Liver (tissue), 9 donors: ENCODE data around the gene MEI4. TPM values are rescaled to one million over a fixed set of nuclear protein-coding genes. Genes with fewer than 3 reads are reported as not detected.

Experiments
- DNase-seq: peaks from one replicate; pipeline ENCODE4 v3.0.0-alpha.2; 2017; ENCODE audit warnings: low spot score
- H3K27ac ChIP-seq, 2 donors: one replicate each; pipeline ENCODE4 v1.7.0; 2013; ENCODE audit warnings: inconsistent platforms in 2 of 2, low read length in 2 of 2, control low read depth in 1 of 2, low read depth in 1 of 2, mild to moderate bottlenecking in 1 of 2
- H3K27me3 ChIP-seq, 4 donors: one replicate each; pipeline versions ENCODE4 v1.6.1 to v1.7.0; 2013; ENCODE audit warnings: low read length in 3 of 4, inconsistent platforms in 1 of 4, mild to moderate bottlenecking in 1 of 4, moderate library complexity in 1 of 4; ENCODE audit not compliant: control insufficient read depth in 4 of 4, insufficient read depth in 4 of 4
- H3K36me3 ChIP-seq, 4 donors: one replicate each; pipeline versions ENCODE4 v1.6.1 to v1.7.0; 2013; ENCODE audit warnings: low read length in 3 of 4, mild to moderate bottlenecking in 3 of 4, low read depth in 1 of 4, moderate library complexity in 1 of 4; ENCODE audit not compliant: control insufficient read depth in 4 of 4, insufficient read depth in 3 of 4
- H3K4me1 ChIP-seq, 4 donors: one replicate each; pipeline versions ENCODE4 v1.6.1 to v1.7.0; 2013; ENCODE audit warnings: low read length in 3 of 4, mild to moderate bottlenecking in 3 of 4, moderate library complexity in 1 of 4; ENCODE audit not compliant: control insufficient read depth in 4 of 4, insufficient read depth in 4 of 4
- H3K4me3 ChIP-seq, 3 donors: one replicate each; pipeline versions ENCODE4 v1.6.1 to v1.7.0; 2013; ENCODE audit warnings: low read length in 3 of 3, control low read depth in 1 of 3, low read depth in 1 of 3, mild to moderate bottlenecking in 1 of 3
- H3K9ac ChIP-seq, 2 donors: one replicate each; pipeline ENCODE4 v1.7.0; 2013; ENCODE audit warnings: low read length in 2 of 2, mild to moderate bottlenecking in 2 of 2, moderate library complexity in 2 of 2, control low read depth in 1 of 2, low read depth in 1 of 2
- H3K9me3 ChIP-seq, 4 donors: one replicate each; pipeline versions ENCODE4 v1.6.1 to v1.7.0; 2013; ENCODE audit warnings: low read length in 3 of 4; ENCODE audit not compliant: control insufficient read depth in 4 of 4
- EGR1 ChIP-seq, 2 donors: IDR thresholded peaks; 2 replicates each; pipeline ENCODE4 v1.6.1; 2016 to 2018; ENCODE audit warnings: antibody characterized with exemption in 2 of 2, low read depth in 2 of 2
- FOXA1 ChIP-seq: IDR thresholded peaks from 2 replicates; pipeline ENCODE4 v1.6.1; 2016; ENCODE audit warnings: antibody characterized with exemption
- FOXA2 ChIP-seq: IDR thresholded peaks from 2 replicates; pipeline ENCODE4 v1.6.1; 2016; ENCODE audit warnings: antibody characterized with exemption
- GABPA ChIP-seq, 2 donors: IDR thresholded peaks in 1 of 2; conservative IDR thresholded peaks in 1 of 2; 2 replicates each; pipeline ENCODE4 v1.6.1; 2016; ENCODE audit warnings: antibody characterized with exemption in 2 of 2, mild to moderate bottlenecking in 1 of 2, moderate library complexity in 1 of 2
- HNF4A ChIP-seq, 2 donors: conservative IDR thresholded peaks; 2 replicates each; pipeline ENCODE4 v1.6.1; 2016; ENCODE audit warnings: antibody characterized with exemption in 2 of 2, mild to moderate bottlenecking in 2 of 2
- HNF4G ChIP-seq: IDR thresholded peaks from 2 replicates; pipeline ENCODE4 v1.6.1; 2016; ENCODE audit warnings: antibody characterized with exemption
- JUND ChIP-seq, 2 donors: IDR thresholded peaks; 2 replicates each; pipeline ENCODE4 v1.6.1; 2016; ENCODE audit warnings: antibody characterized with exemption in 2 of 2
- NR2F2 ChIP-seq: IDR thresholded peaks from 2 replicates; pipeline ENCODE4 v1.6.1; 2016; ENCODE audit warnings: antibody characterized with exemption
- RAD21 ChIP-seq, 2 donors: IDR thresholded peaks; 2 replicates each; pipeline ENCODE4 v1.6.1; 2016; ENCODE audit warnings: antibody characterized with exemption in 2 of 2, mild to moderate bottlenecking in 2 of 2
- RXRA ChIP-seq, 2 donors: IDR thresholded peaks; 2 replicates each; pipeline ENCODE4 v1.6.1; 2017 to 2018; ENCODE audit warnings: antibody characterized with exemption in 2 of 2, mild to moderate bottlenecking in 1 of 2
- SP1 ChIP-seq: IDR thresholded peaks from 2 replicates; pipeline ENCODE4 v1.6.1; 2018; ENCODE audit warnings: antibody characterized with exemption, mild to moderate bottlenecking
- TAF1 ChIP-seq: conservative IDR thresholded peaks from 2 replicates; pipeline ENCODE4 v1.6.1; 2016; ENCODE audit warnings: antibody characterized with exemption, mild to moderate bottlenecking
- YY1 ChIP-seq: IDR thresholded peaks from 2 replicates; pipeline ENCODE4 v1.6.1; 2016; ENCODE audit warnings: antibody characterized with exemption, mild to moderate bottlenecking
- WGBS: extraction: QIAGEN DNeasy Blood & Tissue Kit; methylation state at CpG from one replicate; pipeline ENCODE4 v1.1.7; 2013; 5-methylcytosine and 5-hydroxymethylcytosine counted together
- polyA plus RNA-seq, 2 donors: library from polyadenylated mRNA; stranded (reverse) in 1 of 2; unstranded in 1 of 2; fragments of 200-250 nt in 1 of 2; fragments of >200 nt in 1 of 2; fragmentation: Nextera tagmentation in 1 of 2; extraction: Ambion mirVana in 1 of 2; gene quantifications; one replicate each; pipeline versions ENCODE4 v1.2.1 to v1.2.3, GENCODE V29; 2013 to 2015
- total RNA-seq, 2 donors: library from RNA; depleted of rRNA; stranded (reverse); fragments of >200 nt; gene quantifications; one replicate each; pipeline ENCODE4 v1.2.3, GENCODE V29; 2014
- TF ChIP-seq, protein P1 (sequence below): IDR thresholded peaks from 2 replicates; pipeline ENCODE4 v1.6.1; 2016; ENCODE audit warnings: antibody characterized with exemption
- TF ChIP-seq, protein P2 (sequence below): IDR thresholded peaks from 2 replicates; pipeline ENCODE4 v1.6.1; 2016; ENCODE audit warnings: antibody characterized with exemption, mild to moderate bottlenecking
- TF ChIP-seq, protein P3 (sequence below): fragments of 150-350 bp; IDR thresholded peaks from 2 replicates; pipeline ENCODE4 v1.5.1; 2017; ENCODE audit warnings: improper control_type of control experiment, low read depth, low read length; ENCODE audit not compliant: missing input control
- TF ChIP-seq, protein P4 (sequence below): IDR thresholded peaks from 2 replicates; pipeline ENCODE4 v1.6.1; 2016; ENCODE audit warnings: antibody characterized with exemption
- TF ChIP-seq, protein P5 (sequence below): IDR thresholded peaks from 2 replicates; pipeline ENCODE4 v1.6.1; 2016; ENCODE audit warnings: antibody characterized with exemption
- donor health status: healthy.
- donor health status: healthy.
- donor health status: healthy.
- donor health status: healthy.
- donor health status: healthy.

Gene MEI4
- total and polyA plus RNA-seq, 4 donors, result 0.36 to 0.84 (median 0.42) TPM

DNA sequence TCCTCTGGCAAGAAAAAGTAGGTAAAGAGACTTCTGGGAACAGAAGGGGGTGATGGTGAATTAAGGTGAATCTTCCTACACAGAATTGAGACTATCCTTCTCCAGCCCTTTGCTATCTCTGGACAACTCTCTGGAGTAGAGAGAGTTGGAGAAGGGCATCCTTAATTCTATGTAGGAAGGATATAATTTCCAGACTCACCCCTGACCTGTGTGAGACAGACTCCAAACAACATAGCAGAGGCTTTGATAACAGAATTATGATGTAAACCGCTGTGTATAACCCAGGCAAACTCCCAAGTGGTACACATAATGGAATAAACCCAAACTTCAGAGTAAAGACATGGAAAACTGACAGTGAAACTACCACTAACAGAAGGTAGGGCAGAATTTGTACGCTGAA, 186.5 kb downstream of the MEI4 start:
- H3K36me3 ChIP-seq, result no peaks in the 10 kb centered on the region
- H3K4me1 ChIP-seq, result peaks cover 6 to 36% (median 27%) of the 10 kb centered on the region in 4 donors
- H3K9me3 ChIP-seq, result no peaks in the 10 kb centered on the region
- no peak for DNase-seq
- H3K27me3 ChIP-seq, result no peaks in the 10 kb centered on the region
- no peak overlapping the region for H3K4me3 ChIP-seq
- TF ChIP-seq RAD21 (IDR thresholded peaks at IDR 0.05) (peak; percentile 18 to 51), EGR1 (IDR thresholded peaks at IDR 0.05; ENCODE audit: low read depth in 2 of 2) (no peak), RXRA (IDR thresholded peaks at IDR 0.05) (peak; percentile 30 to 68), HNF4A (conservative IDR thresholded peaks at IDR 0.05) (peak; percentile 57 to 59), FOXA1 (no peak), JUND (IDR thresholded peaks at IDR 0.05) (peak in 1 of 2 donors; percentile 41), YY1 (no peak), SP1 (peak; percentile 54), HNF4G (no peak)
- TF ChIP-seq, protein P1, sequence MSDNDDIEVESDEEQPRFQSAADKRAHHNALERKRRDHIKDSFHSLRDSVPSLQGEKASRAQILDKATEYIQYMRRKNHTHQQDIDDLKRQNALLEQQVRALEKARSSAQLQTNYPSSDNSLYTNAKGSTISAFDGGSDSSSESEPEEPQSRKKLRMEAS, result peak; percentile 36
- TF ChIP-seq, protein P2, sequence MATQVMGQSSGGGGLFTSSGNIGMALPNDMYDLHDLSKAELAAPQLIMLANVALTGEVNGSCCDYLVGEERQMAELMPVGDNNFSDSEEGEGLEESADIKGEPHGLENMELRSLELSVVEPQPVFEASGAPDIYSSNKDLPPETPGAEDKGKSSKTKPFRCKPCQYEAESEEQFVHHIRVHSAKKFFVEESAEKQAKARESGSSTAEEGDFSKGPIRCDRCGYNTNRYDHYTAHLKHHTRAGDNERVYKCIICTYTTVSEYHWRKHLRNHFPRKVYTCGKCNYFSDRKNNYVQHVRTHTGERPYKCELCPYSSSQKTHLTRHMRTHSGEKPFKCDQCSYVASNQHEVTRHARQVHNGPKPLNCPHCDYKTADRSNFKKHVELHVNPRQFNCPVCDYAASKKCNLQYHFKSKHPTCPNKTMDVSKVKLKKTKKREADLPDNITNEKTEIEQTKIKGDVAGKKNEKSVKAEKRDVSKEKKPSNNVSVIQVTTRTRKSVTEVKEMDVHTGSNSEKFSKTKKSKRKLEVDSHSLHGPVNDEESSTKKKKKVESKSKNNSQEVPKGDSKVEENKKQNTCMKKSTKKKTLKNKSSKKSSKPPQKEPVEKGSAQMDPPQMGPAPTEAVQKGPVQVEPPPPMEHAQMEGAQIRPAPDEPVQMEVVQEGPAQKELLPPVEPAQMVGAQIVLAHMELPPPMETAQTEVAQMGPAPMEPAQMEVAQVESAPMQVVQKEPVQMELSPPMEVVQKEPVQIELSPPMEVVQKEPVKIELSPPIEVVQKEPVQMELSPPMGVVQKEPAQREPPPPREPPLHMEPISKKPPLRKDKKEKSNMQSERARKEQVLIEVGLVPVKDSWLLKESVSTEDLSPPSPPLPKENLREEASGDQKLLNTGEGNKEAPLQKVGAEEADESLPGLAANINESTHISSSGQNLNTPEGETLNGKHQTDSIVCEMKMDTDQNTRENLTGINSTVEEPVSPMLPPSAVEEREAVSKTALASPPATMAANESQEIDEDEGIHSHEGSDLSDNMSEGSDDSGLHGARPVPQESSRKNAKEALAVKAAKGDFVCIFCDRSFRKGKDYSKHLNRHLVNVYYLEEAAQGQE, result peak; percentile 26
- TF ChIP-seq, protein P3, sequence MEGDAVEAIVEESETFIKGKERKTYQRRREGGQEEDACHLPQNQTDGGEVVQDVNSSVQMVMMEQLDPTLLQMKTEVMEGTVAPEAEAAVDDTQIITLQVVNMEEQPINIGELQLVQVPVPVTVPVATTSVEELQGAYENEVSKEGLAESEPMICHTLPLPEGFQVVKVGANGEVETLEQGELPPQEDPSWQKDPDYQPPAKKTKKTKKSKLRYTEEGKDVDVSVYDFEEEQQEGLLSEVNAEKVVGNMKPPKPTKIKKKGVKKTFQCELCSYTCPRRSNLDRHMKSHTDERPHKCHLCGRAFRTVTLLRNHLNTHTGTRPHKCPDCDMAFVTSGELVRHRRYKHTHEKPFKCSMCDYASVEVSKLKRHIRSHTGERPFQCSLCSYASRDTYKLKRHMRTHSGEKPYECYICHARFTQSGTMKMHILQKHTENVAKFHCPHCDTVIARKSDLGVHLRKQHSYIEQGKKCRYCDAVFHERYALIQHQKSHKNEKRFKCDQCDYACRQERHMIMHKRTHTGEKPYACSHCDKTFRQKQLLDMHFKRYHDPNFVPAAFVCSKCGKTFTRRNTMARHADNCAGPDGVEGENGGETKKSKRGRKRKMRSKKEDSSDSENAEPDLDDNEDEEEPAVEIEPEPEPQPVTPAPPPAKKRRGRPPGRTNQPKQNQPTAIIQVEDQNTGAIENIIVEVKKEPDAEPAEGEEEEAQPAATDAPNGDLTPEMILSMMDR, result peak; percentile 30
- TF ChIP-seq, protein P4, sequence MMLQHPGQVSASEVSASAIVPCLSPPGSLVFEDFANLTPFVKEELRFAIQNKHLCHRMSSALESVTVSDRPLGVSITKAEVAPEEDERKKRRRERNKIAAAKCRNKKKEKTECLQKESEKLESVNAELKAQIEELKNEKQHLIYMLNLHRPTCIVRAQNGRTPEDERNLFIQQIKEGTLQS, result peak; percentile 52
- TF ChIP-seq, protein P5, sequence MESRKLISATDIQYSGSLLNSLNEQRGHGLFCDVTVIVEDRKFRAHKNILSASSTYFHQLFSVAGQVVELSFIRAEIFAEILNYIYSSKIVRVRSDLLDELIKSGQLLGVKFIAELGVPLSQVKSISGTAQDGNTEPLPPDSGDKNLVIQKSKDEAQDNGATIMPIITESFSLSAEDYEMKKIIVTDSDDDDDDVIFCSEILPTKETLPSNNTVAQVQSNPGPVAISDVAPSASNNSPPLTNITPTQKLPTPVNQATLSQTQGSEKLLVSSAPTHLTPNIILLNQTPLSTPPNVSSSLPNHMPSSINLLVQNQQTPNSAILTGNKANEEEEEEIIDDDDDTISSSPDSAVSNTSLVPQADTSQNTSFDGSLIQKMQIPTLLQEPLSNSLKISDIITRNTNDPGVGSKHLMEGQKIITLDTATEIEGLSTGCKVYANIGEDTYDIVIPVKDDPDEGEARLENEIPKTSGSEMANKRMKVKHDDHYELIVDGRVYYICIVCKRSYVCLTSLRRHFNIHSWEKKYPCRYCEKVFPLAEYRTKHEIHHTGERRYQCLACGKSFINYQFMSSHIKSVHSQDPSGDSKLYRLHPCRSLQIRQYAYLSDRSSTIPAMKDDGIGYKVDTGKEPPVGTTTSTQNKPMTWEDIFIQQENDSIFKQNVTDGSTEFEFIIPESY, result peak; percentile 8
- H3K9ac ChIP-seq, result no peak overlapping the region
- 26% methylated on average over 2 of the region's 2 CpGs for WGBS
- peak overlapping the region; percentile 68 to 70 for H3K27ac ChIP-seq

DNA sequence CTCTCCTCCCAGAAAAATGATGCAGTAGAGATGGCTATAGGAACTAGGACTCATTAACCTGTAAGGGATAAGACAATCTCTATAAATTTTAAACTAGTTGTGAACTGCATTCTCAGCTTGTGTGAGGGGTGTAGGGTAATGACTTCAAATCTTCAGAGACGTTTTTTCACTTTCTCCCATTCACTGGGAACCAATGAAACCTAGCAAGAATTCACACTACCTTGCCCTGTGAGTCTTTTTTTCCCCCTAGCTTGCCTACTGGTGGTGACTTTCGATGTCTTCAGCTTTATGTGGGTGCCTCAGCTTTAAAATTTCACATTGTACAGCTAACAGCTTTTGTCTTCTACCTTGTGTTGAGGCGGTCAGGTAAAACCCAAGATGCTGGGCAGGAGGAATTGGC, 192.0 kb downstream of the MEI4 start:
- H3K4me3 ChIP-seq, result no peak overlapping the region
- H3K9me3 ChIP-seq, result no peaks in the 10 kb centered on the region
- H3K9ac ChIP-seq, result no peak overlapping the region
- no peaks in the 10 kb centered on the region for H3K36me3 ChIP-seq
- H3K27ac ChIP-seq, result no peak overlapping the region
- no peak for DNase-seq
- 80% methylated on average over 3 of the region's 3 CpGs for WGBS
- no peaks in the 10 kb centered on the region for H3K27me3 ChIP-seq
- TF ChIP-seq JUND (IDR thresholded peaks at IDR 0.05) (no peak), TAF1 (no peak), HNF4A (conservative IDR thresholded peaks at IDR 0.05) (no peak), HNF4G (no peak), NR2F2 (no peak), EGR1 (IDR thresholded peaks at IDR 0.05; ENCODE audit: low read depth in 2 of 2) (no peak), GABPA (IDR thresholded peaks at IDR 0.05 in 1 of 2, conservative IDR thresholded peaks at IDR 0.05 in 1 of 2) (no peak), FOXA2 (no peak), YY1 (no peak), FOXA1 (no peak)
- TF ChIP-seq, protein P3, result no peak
- TF ChIP-seq, protein P5, result no peak
- TF ChIP-seq, protein P4, result no peak
- TF ChIP-seq, protein P1, result no peak
- no peaks in the 10 kb centered on the region for H3K4me1 ChIP-seq
